H54 (cell line): Measurements from ENCODE around the gene CBLN3.

Experiments
- DNase-seq: peaks from one replicate; pipeline ENCODE4 v3.0.0; 2011; ENCODE audit warnings: low spot score, mixed read lengths; ENCODE audit not compliant: insufficient read length
- FAIRE-seq: peaks from 3 replicates; lab custom pipeline; 2011; peaks lifted over from hg19 to GRCh38; lab: Jason Lieb, UNC
- POLR2A ChIP-seq: IDR thresholded peaks from 2 replicates; pipeline ENCODE4 v1.6.1; 2011; ENCODE audit warnings: low read depth, mild to moderate bottlenecking, low read length

CBLN3 gene

GRCh38 chr14:24422694-24423601 is 6.5 kb downstream of the CBLN3 start:
- FAIRE-seq (no peak), DNase-seq (no peak)
- TF ChIP-seq POLR2A = no peak

GRCh38 chr14:24422261-24422660 is 7.2 kb downstream of the CBLN3 start:
- FAIRE-seq (no peak), DNase-seq (no peak)
- TF ChIP-seq POLR2A = no peak

GRCh38 chr14:24418492-24418873 is 11.0 kb downstream of the CBLN3 start:
- DNase-seq = no peak
- no peak for TF ChIP-seq POLR2A

GRCh38 chr14:24417832-24418491 is 11.5 kb downstream of the CBLN3 start:
- no peak for DNase-seq
- no peak for TF ChIP-seq POLR2A
- no peak for FAIRE-seq

More at GRCh38 chr14:24418492-24418873, 11.0 kb downstream of the CBLN3 start:
- FAIRE-seq = no peak

- no peak for TF ChIP-seq POLR2A
- FAIRE-seq (no peak), DNase-seq (no peak)
Measured at GRCh38 chr14:24416932-24417619, 12.4 kb downstream of the CBLN3 start.

- no peak for TF ChIP-seq POLR2A
- FAIRE-seq (no peak), DNase-seq (no peak)
Measured at GRCh38 chr14:24416254-24416931, 13.1 kb downstream of the CBLN3 start.

GRCh38 chr14:24415421-24416253 is 13.8 kb downstream of the CBLN3 start:
- DNase-seq (no peak), FAIRE-seq (no peak)
- TF ChIP-seq POLR2A = no peak

GRCh38 chr14:24414732-24415420 is 14.6 kb downstream of the CBLN3 start:
- DNase-seq (no peak), FAIRE-seq (no peak)
- TF ChIP-seq POLR2A = no peak

GRCh38 chr14:24414077-24414476 is 15.4 kb downstream of the CBLN3 start:
- no peak for TF ChIP-seq POLR2A
- no peak for FAIRE-seq

GRCh38 chr14:24411443-24412389 is 17.8 kb downstream of the CBLN3 start:
- FAIRE-seq (no peak), DNase-seq (peak; percentile 29)
- TF ChIP-seq POLR2A = no peak

More at GRCh38 chr14:24414077-24414476, 15.4 kb downstream of the CBLN3 start:
- DNase-seq = no peak

GRCh38 chr14:24409956-24410355 is 19.5 kb downstream of the CBLN3 start:
- TF ChIP-seq POLR2A = no peak
- DNase-seq = no peak
- FAIRE-seq = no peak
